ENCODE results near the gene ASIC4. TPM values are rescaled to one million over a fixed set of nuclear protein-coding genes. Genes with fewer than 3 reads are reported as not detected.

The ASIC4 gene
- polyA plus RNA-seq, 3 donors: not detected

DNA sequence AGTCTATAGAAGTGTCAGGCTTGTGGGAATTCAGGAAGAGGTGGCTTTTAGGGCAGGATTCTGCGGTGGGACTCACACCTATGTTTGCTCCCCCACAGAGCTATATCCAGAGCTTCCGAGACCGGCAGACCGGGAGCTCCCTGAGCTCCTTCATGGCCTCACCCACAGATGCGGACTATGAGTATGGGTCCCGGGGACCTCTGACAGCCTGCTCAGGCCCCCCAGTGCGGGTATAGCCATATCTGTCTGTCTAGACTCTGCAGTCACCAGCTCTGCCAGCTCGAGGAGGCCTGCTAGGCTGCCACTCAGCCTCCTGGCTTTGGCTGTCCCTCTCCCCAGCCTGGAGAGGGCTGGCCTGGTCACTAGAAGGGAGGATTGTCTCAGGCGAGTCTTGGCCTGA is 35.3 kb downstream of the ASIC4 start:
- Histone ChIP-seq H3K27ac (ENCODE audit: low read depth in 1 of 2, low read length in 2 of 2) (no peak overlapping the region), H2AFZ (ENCODE audit: insufficient read depth, low read depth, low read length, poor library complexity, severe bottlenecking) (no peak overlapping the region), H3K9me3 (replicated peaks in 1 of 2; ENCODE audit: control insufficient read depth in 1 of 2, insufficient read depth in 1 of 2, low read length in 2 of 2) (peaks cover 0 to 5% of the 10 kb centered on the region in 2 donors), H3K4me3 (replicated peaks in 1 of 3; ENCODE audit: low read depth in 2 of 3, low read length in 3 of 3) (no peak overlapping the region), H3K27me3 (ENCODE audit: control insufficient read depth in 2 of 2, insufficient read depth in 2 of 2, low read length in 2 of 2) (peaks cover 24 to 60% of the 10 kb centered on the region in 2 donors), H3K36me3 (replicated peaks in 1 of 2; ENCODE audit: control insufficient read depth in 1 of 2, insufficient read depth in 2 of 2, low read length in 2 of 2) (no peaks in the 10 kb centered on the region), H4K20me1 (ENCODE audit: insufficient read depth, low read length) (no peaks in the 10 kb centered on the region), H3K9ac (ENCODE audit: insufficient read depth, low read length, poor library complexity, severe bottlenecking) (no peak overlapping the region), H3K4me1 (ENCODE audit: control insufficient read depth in 1 of 2, insufficient read depth in 2 of 2, low read length in 2 of 2) (peaks cover 12 to 18% of the 10 kb centered on the region in 2 donors), H3K4me2 (replicated peaks; ENCODE audit: extremely low read depth, low read length, poor library complexity, severe bottlenecking) (no peak overlapping the region), H3K79me2 (ENCODE audit: insufficient read depth, low read length) (no peaks in the 10 kb centered on the region)
- WGBS (ENCODE audit: insufficient coverage): 81% methylated on average over 7 of the region's 9 CpGs
- Mint-ChIP-seq H3K4me3 (no peak overlapping the region), H3K36me3 (peaks cover 3% of the 10 kb centered on the region in 2 donors), H3K27me3 (ENCODE audit: low read depth in 3 of 3) (peaks cover 47 to 78% (median 57%) of the 10 kb centered on the region in 3 donors), H3K9me3 (peaks cover 0 to 14% (median 3%) of the 10 kb centered on the region in 7 donors), H3K27ac (no peak overlapping the region), H3K4me1 (peaks cover 8% of the 10 kb centered on the region)
- intact Hi-C loops (cut with micrococcal nuclease): loop anchor here (5.0 kb wide), 1 partner anchor 48 kb away; the partner anchor contains the start of gene STK11IP (in 2 of the 2)
- no peak for DNase-seq
- TF ChIP-seq CTCF (IDR thresholded peaks at IDR 0.05): no peak

- H3K79me2 ChIP-seq (ENCODE audit: insufficient read depth, low read length): no peaks in the 10 kb centered on the region
- Mint-ChIP-seq H3K4me1 (peaks cover 8% of the 10 kb centered on the region), H3K27ac (peak overlapping the region in 2 of 7 donors; percentile 12 to 21), H3K27me3 (ENCODE audit: low read depth in 3 of 3) (peaks cover 35 to 60% (median 46%) of the 10 kb centered on the region in 3 donors), H3K36me3 (peaks cover 0 to 3% of the 10 kb centered on the region in 2 donors), H3K9me3 (peaks cover 0 to 9% (median 3%) of the 10 kb centered on the region in 7 donors), H3K4me3 (peak overlapping the region; percentile 67 to 81)
- H3K4me2 ChIP-seq (replicated peaks; ENCODE audit: extremely low read depth, low read length, poor library complexity, severe bottlenecking): peak overlapping the region; percentile 82
- H3K36me3 ChIP-seq (replicated peaks in 1 of 2; ENCODE audit: control insufficient read depth in 1 of 2, insufficient read depth in 2 of 2, low read length in 2 of 2): no peaks in the 10 kb centered on the region
- peaks cover 0 to 5% of the 10 kb centered on the region in 2 donors for H3K9me3 ChIP-seq (replicated peaks in 1 of 2; ENCODE audit: control insufficient read depth in 1 of 2, insufficient read depth in 1 of 2, low read length in 2 of 2)
- TF ChIP-seq CTCF (IDR thresholded peaks at IDR 0.05): no peak
- peak overlapping the region; percentile 46 for H3K9ac ChIP-seq (ENCODE audit: insufficient read depth, low read length, poor library complexity, severe bottlenecking)
- 4% methylated on average over 37 of the region's 54 CpGs for WGBS (ENCODE audit: insufficient coverage)
- DNase-seq: peak in 1 of 3 donors; percentile 35
- peaks cover 17 to 44% of the 10 kb centered on the region in 2 donors for H3K27me3 ChIP-seq (ENCODE audit: control insufficient read depth in 2 of 2, insufficient read depth in 2 of 2, low read length in 2 of 2)
- peaks cover 12 to 18% of the 10 kb centered on the region in 2 donors for H3K4me1 ChIP-seq (ENCODE audit: control insufficient read depth in 1 of 2, insufficient read depth in 2 of 2, low read length in 2 of 2)
- intact Hi-C loops (cut with micrococcal nuclease): loop anchor here (5.0 kb wide), 1 partner anchor 46 kb away; the partner anchor contains the start of gene STK11IP (in 2 of the 2)
- H3K4me3 ChIP-seq (replicated peaks in 1 of 3; ENCODE audit: low read depth in 2 of 3, low read length in 3 of 3): peak overlapping the region in 2 of 3 experiments; percentile 30 to 71
- H3K27ac ChIP-seq (ENCODE audit: low read depth in 1 of 2, low read length in 2 of 2): no peak overlapping the region
- peak overlapping the region; percentile 74 for H2AFZ ChIP-seq (ENCODE audit: insufficient read depth, low read depth, low read length, poor library complexity, severe bottlenecking)
- H4K20me1 ChIP-seq (ENCODE audit: insufficient read depth, low read length): no peaks in the 10 kb centered on the region
Observed at GRCh38 chr2:219551441-219552381, 37.4 kb downstream of the ASIC4 start.
